K562 (cell line): ENCODE results near the gene POMT1. TPM values are rescaled to one million over a fixed set of nuclear protein-coding genes. Genes with fewer than 3 reads are reported as not detected.
A peak's percentile ranks its signal among the peaks of the same experiment; 100 is the strongest.

Experiments
- ADNP ChIP-seq: fragments of 200-800 bp; sonication (Bioruptor generic); IDR thresholded peaks from 2 replicates; pipeline ENCODE4 v1.6.1; 2016; ENCODE audit warnings: missing genetic modification characterization, missing compliant biosample characterization
- EGR1 ChIP-seq: fragments of 450-650 bp; conservative IDR thresholded peaks from 2 replicates; pipeline ENCODE4 v1.6.1; 2017; ENCODE audit warnings: mild to moderate bottlenecking
- ELF1 ChIP-seq: fragments of 200-800 bp; sonication (Bioruptor generic); IDR thresholded peaks from 2 replicates; pipeline ENCODE4 v1.6.1; 2016; ENCODE audit warnings: missing genetic modification characterization, missing compliant biosample characterization
- FOSL1 ChIP-seq: fragments of 200-800 bp; sonication (Bioruptor generic); conservative IDR thresholded peaks from 2 replicates; pipeline ENCODE4 v1.6.1; 2016; ENCODE audit warnings: missing genetic modification characterization, missing compliant biosample characterization
- MEF2A ChIP-seq: IDR thresholded peaks from 2 replicates; pipeline ENCODE4 v1.6.1; 2011; ENCODE audit warnings: low read depth, mild to moderate bottlenecking, low read length, moderate library complexity; ENCODE audit not compliant: control insufficient read depth
- PCBP1 ChIP-seq: fragments of 200-400 bp; formaldehyde crosslinking; IDR thresholded peaks from 2 replicates; pipeline ENCODE4 v1.6.1; 2018; ENCODE audit warnings: mild to moderate bottlenecking, low read depth, low read length; ENCODE audit not compliant: poor library complexity, severe bottlenecking
- POLR2AphosphoS5 ChIP-seq: IDR thresholded peaks from 2 replicates; pipeline ENCODE4 v1.6.1; 2011; ENCODE audit warnings: mild to moderate bottlenecking, low read depth, low read length, moderate library complexity; ENCODE audit not compliant: control insufficient read depth, insufficient read depth
- TAF1 ChIP-seq: IDR thresholded peaks from 2 replicates; pipeline ENCODE4 v1.6.1; 2011; ENCODE audit warnings: mild to moderate bottlenecking, low read length, moderate library complexity; ENCODE audit not compliant: insufficient read depth, control insufficient read depth, severe bottlenecking; ENCODE audit errors: extremely low read depth
- U2AF1 ChIP-seq: fragments of 200-400 bp; formaldehyde crosslinking; optimal IDR thresholded peaks from 2 replicates; pipeline ENCODE3; 2017; ENCODE audit warnings: mild to moderate bottlenecking, low read depth, low read length, moderate library complexity
- YY1 ChIP-seq, 3 experiments: IDR thresholded peaks; 2 replicates each; pipeline ENCODE4 v1.6.1; 2011; ENCODE audit warnings: low read length in 2 of 3, mild to moderate bottlenecking in 2 of 3, moderate library complexity in 2 of 3, borderline replicate concordance in 1 of 3, control low read depth in 1 of 3, low read depth in 1 of 3; ENCODE audit not compliant: insufficient read depth in 3 of 3, insufficient replicate concordance in 2 of 3, control insufficient read depth in 1 of 3, insufficient read length in 1 of 3; ENCODE audit errors: extremely low read depth in 1 of 3
- ZBED1 ChIP-seq: IDR thresholded peaks from 2 replicates; pipeline ENCODE4 v1.6.1; 2014
- ZNF282 ChIP-seq: sonication (generic); formaldehyde crosslinking; IDR thresholded peaks from 2 replicates; pipeline ENCODE4 v1.8.1; 2023; ENCODE audit warnings: missing genetic modification reagents
- polyA plus RNA-seq, 8 experiments: library from polyadenylated mRNA; depleted of rRNA in 4 of 8; stranded (reverse) in 5 of 8; unstranded in 3 of 8; fragments of >200 nt; fragmentation: Nextera tagmentation in 2 of 8; fragmentation: Illumina TruSeq in 1 of 8; extraction: Ambion mirVana in 2 of 8; extraction: Trizol in 1 of 8; gene quantifications; 2 replicates each; pipeline versions ENCODE4 v1.2.1 to v1.2.3, GENCODE V29; 2011 to 2014; ENCODE audit warnings: inconsistent platforms in 1 of 8, missing spikeins in 1 of 8
- total RNA-seq, 7 experiments: library from RNA; depleted of rRNA in 6 of 7; stranded (reverse); fragments of >200 nt in 6 of 7; fragmentation: Illumina TruSeq in 2 of 7; extraction: Trizol in 2 of 7; gene quantifications; 2 replicates each; pipeline versions ENCODE4 v1.2.1 to v1.2.3, GENCODE V29; 2011 to 2021; ENCODE audit warnings: low replicate concordance in 1 of 7
- TF ChIP-seq, protein P1 (sequence below): fragments of 250-450 bp; sonication (Bioruptor Pico); IDR thresholded peaks from 2 replicates; pipeline ENCODE4 v1.8.0; 2022; ENCODE audit warnings: inconsistent platforms
- TF ChIP-seq, protein P2 (sequence below): fragments of 450-650 bp; IDR thresholded peaks from 2 replicates; pipeline ENCODE4 v1.6.1; 2016; ENCODE audit warnings: borderline replicate concordance
- TF ChIP-seq, protein P3 (sequence below): fragments of 450-650 bp; IDR thresholded peaks from 2 replicates; pipeline ENCODE4 v1.6.1; 2018; ENCODE audit not compliant: partially characterized antibody
- TF ChIP-seq, protein P4 (sequence below), 2 experiments: IDR thresholded peaks; 2 replicates each; pipeline ENCODE4 v1.6.1; 2011; ENCODE audit warnings: borderline replicate concordance in 1 of 2, control low read depth in 1 of 2, low read depth in 1 of 2, low read length in 1 of 2, mild to moderate bottlenecking in 1 of 2, mixed read lengths in 1 of 2, moderate library complexity in 1 of 2; ENCODE audit not compliant: insufficient read depth in 1 of 2, insufficient read length in 1 of 2, poor library complexity in 1 of 2, severe bottlenecking in 1 of 2; ENCODE audit errors: extremely low read depth in 1 of 2

Gene POMT1
- total and polyA plus RNA-seq, 9 of the 15 experiments (the other 6 are each of a cell fraction or from before 2014, with no cell fraction given): 1.8 to 23.5 (median 14.6) TPM

GRCh38 chr9:131530920-131531832 is 28.5 kb downstream of the POMT1 start, which contains the start of gene UCK1 (continued):
- TF ChIP-seq, protein P1, sequence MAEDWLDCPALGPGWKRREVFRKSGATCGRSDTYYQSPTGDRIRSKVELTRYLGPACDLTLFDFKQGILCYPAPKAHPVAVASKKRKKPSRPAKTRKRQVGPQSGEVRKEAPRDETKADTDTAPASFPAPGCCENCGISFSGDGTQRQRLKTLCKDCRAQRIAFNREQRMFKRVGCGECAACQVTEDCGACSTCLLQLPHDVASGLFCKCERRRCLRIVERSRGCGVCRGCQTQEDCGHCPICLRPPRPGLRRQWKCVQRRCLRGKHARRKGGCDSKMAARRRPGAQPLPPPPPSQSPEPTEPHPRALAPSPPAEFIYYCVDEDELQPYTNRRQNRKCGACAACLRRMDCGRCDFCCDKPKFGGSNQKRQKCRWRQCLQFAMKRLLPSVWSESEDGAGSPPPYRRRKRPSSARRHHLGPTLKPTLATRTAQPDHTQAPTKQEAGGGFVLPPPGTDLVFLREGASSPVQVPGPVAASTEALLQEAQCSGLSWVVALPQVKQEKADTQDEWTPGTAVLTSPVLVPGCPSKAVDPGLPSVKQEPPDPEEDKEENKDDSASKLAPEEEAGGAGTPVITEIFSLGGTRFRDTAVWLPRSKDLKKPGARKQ (CRISPR knock-in tag): peak; percentile 6; the same call in 1 of the 2 replicates
- TF ChIP-seq ZBED1 (no peak), FOSL1 (no peak), ELF1 (tag) (peak; percentile 88), POLR2AphosphoS5 (no peak), ZNF282 (peak; percentile 76; the same call in 1 of the 2 replicates), MEF2A (no peak), PCBP1 (peak; percentile 83), U2AF1 (peak; percentile 43), EGR1 (peak; percentile 48), ADNP (tag) (no peak), TAF1 (peak; percentile 43), YY1 (IDR thresholded peaks at IDR 0.05; ENCODE audit: borderline replicate concordance in 1 of 3, control insufficient read depth in 1 of 3, extremely low read depth in 1 of 3, insufficient read depth in 3 of 3, insufficient read length in 1 of 3, insufficient replicate concordance in 2 of 3, low read depth in 1 of 3, low read length in 2 of 3) (peak in 1 of 3 experiments; percentile 23)
- TF ChIP-seq, protein P2, sequence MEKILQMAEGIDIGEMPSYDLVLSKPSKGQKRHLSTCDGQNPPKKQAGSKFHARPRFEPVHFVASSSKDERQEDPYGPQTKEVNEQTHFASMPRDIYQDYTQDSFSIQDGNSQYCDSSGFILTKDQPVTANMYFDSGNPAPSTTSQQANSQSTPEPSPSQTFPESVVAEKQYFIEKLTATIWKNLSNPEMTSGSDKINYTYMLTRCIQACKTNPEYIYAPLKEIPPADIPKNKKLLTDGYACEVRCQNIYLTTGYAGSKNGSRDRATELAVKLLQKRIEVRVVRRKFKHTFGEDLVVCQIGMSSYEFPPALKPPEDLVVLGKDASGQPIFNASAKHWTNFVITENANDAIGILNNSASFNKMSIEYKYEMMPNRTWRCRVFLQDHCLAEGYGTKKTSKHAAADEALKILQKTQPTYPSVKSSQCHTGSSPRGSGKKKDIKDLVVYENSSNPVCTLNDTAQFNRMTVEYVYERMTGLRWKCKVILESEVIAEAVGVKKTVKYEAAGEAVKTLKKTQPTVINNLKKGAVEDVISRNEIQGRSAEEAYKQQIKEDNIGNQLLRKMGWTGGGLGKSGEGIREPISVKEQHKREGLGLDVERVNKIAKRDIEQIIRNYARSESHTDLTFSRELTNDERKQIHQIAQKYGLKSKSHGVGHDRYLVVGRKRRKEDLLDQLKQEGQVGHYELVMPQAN: no peak
- TF ChIP-seq, protein P3, sequence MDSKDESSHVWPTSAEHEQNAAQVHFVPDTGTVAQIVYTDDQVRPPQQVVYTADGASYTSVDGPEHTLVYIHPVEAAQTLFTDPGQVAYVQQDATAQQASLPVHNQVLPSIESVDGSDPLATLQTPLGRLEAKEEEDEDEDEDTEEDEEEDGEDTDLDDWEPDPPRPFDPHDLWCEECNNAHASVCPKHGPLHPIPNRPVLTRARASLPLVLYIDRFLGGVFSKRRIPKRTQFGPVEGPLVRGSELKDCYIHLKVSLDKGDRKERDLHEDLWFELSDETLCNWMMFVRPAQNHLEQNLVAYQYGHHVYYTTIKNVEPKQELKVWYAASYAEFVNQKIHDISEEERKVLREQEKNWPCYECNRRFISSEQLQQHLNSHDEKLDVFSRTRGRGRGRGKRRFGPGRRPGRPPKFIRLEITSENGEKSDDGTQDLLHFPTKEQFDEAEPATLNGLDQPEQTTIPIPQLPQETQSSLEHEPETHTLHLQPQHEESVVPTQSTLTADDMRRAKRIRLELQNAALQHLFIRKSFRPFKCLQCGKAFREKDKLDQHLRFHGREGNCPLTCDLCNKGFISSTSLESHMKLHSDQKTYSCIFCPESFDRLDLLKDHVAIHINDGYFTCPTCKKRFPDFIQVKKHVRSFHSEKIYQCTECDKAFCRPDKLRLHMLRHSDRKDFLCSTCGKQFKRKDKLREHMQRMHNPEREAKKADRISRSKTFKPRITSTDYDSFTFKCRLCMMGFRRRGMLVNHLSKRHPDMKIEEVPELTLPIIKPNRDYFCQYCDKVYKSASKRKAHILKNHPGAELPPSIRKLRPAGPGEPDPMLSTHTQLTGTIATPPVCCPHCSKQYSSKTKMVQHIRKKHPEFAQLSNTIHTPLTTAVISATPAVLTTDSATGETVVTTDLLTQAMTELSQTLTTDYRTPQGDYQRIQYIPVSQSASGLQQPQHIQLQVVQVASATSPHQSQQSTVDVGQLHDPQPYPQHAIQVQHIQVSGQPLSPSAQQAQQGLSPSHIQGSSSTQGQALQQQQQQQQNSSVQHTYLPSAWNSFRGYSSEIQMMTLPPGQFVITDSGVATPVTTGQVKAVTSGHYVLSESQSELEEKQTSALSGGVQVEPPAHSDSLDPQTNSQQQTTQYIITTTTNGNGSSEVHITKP: no peak
- TF ChIP-seq, protein P4, sequence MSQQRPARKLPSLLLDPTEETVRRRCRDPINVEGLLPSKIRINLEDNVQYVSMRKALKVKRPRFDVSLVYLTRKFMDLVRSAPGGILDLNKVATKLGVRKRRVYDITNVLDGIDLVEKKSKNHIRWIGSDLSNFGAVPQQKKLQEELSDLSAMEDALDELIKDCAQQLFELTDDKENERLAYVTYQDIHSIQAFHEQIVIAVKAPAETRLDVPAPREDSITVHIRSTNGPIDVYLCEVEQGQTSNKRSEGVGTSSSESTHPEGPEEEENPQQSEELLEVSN (IDR thresholded peaks at IDR 0.05; ENCODE audit: borderline replicate concordance in 1 of 2, extremely low read depth in 1 of 2, insufficient read depth in 1 of 2, insufficient read length in 1 of 2, low read depth in 1 of 2, low read length in 1 of 2, poor library complexity in 1 of 2, severe bottlenecking in 1 of 2): peak in 1 of 2 experiments; percentile 50
